ENCODE data around the gene MTA1.
A peak's percentile ranks its signal among the peaks of the same experiment; 100 is the strongest.

Gene MTA1

DNA sequence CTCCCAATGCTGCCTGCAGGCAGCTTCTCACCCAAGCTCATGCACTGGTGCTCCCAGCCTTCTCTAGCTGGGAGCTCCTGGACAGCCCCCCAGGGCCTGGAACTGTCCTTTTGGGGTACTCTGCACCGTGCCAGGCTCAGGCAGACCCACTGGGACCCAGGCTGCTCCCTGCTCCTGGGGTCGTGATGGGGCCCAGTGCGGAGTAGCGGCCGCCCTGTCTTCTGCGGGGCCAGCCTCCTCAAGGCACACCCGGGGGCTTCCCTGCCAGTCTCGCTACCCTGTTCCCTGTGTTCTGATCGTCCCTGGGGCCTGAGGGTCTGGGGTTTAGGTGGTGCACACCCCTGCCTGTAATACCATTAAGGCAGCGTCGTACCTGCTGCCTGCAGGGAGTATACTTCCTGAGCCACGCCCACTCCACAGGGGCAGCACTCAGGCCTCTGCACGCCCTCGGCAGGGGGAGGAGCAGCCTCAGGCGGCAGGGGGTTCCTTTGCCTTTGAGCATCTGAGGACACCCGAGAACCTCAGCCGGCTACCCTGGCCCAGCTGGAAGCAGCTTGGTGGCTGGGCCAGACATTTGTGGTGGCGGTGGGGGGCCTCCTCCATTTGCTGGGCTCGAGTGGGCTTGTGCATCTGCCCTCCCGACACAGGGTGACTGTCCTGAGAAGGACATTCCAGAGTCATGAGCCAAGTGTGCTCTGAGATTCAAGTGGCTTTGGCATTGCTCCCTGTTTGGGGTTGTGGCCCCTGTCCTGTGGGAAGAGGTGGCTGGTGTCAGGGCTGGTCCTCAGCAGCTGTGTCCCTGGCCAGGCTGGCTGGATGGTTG, 45.8 kb downstream of the MTA1 start:
- peak; percentile 68 for DNase-seq (ENCODE audit: low spot score)

DNA sequence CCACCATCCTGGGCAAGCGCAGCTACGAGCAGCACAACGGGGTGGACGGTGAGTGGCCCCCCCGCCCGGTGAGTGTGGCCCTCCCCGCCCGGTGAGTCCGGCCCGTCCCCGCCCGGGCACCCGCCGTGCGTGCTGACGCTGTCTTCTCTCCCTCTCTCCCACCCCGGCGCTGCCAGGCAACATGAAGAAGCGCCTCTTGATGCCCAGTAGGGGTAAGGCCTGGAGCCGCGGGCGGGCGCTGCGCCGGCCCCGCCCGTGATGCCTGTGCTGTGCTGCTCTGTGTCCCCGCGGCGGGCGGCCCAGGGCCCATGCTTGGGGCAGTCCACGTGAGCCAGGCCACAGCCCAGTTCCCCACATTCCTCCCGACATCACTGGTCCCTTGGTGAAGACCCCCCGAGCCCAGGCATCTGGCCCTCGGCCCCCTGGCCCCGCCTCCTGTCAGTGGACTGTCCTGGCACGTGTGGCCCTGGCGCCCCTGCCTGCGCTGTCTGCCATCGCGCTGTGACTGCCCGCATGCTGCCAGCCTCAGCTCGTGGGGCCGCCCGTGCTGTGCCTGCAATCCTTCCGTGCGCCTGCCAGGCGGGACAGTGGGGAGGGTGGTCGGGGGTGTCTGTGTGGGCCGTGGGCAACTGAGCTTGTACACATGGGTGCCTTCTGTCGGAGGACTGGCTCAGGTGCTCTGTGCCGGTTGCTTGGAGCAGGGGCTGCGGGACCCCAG, 47.1 kb downstream of the MTA1 start:
- no peak for DNase-seq (ENCODE audit: low spot score)

DNA sequence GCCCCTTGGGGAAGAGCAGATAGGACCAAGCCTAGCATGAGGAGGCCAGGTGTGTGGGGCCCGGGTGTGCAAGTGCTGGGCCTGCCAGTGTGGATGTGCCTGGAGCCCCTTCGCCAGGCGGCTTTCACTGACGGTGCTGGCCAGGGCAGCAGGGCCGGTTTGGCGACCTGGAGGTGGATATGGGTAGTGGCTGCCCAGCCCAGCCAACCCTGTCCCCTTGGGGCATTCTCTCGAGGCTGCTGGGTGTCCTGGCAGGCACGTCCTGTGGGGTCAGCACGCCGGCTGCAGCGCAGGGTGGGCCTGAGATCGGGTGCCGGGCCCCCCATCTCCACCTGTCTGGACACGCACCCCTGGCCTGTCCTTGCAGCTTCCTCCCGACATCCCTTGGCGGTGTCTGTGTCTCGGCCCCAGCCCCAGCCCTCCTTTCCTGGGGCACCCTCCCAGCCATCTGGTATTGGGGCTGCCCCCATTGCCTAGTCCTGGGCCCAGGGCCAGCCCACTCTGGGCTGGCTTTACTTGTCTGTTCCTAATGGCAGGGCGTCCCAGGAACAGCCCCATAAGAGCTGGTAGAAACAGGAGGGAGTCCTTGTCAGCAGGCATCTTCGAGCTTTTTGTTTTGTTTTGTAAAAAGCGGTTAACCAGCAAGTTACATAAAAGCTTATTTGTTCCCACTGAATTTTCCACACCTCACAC, 47.8 kb downstream of the MTA1 start:
- no peak for DNase-seq (ENCODE audit: low spot score)

DNA sequence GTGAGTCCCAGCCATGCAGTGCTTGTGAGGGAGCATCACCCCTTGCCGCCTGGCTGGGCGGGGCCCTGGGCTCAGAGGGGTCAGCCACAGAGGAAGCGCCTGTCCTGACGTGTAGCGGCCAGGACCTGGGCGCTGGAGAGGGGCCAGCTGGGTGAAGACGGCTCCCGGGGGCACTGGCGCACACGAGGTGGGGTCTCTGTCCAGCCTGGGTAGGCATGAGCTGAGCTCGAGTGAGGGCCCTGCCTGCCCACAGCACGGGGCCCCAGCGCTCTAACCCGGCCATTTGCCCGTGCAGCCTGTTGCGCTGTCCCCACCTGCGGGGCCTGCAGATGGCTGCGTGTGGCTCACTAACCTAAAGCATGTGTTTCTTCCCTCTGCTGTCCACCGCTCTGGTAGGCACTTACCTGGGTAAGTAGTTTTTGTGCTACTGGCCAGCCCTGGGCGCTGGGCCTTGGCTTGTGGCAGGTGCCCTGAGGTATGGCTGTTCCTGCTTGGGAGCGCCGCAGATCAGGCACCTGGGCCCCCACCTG, 48.4 kb downstream of the MTA1 start:
- DNase-seq (ENCODE audit: low spot score) = no peak

DNA sequence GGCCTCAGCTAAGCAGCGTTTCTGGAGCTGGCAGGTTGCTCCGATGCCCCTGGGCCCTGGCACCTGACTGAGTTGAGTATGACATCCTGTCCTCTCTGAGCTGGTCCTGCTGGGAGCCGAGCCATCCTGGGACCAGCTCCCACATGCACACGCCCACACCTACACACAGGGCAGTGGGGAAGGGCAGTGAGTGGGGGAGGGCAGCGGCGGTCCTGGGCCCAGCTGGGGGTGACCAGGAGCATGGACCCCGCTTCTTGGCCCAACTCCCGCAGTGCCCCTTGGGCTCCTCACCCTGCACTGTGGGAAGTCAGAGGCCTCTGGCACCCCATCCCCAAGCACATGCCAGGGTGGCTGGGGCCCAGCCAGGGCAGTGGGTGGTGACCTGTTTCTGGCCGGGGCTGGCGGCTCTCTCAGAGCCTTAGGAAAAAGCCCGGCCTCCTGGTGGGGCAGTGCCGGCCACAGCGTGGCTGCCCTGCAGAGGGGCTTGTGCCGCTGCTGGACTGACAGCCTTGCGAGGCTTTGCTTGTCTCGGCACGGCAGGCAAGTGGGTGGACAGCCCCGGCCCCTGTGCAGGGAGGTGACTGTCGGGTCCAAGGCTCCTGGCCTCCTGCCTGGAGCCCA, 49.1 kb downstream of the MTA1 start:
- DNase-seq (ENCODE audit: low spot score) = no peak

DNA sequence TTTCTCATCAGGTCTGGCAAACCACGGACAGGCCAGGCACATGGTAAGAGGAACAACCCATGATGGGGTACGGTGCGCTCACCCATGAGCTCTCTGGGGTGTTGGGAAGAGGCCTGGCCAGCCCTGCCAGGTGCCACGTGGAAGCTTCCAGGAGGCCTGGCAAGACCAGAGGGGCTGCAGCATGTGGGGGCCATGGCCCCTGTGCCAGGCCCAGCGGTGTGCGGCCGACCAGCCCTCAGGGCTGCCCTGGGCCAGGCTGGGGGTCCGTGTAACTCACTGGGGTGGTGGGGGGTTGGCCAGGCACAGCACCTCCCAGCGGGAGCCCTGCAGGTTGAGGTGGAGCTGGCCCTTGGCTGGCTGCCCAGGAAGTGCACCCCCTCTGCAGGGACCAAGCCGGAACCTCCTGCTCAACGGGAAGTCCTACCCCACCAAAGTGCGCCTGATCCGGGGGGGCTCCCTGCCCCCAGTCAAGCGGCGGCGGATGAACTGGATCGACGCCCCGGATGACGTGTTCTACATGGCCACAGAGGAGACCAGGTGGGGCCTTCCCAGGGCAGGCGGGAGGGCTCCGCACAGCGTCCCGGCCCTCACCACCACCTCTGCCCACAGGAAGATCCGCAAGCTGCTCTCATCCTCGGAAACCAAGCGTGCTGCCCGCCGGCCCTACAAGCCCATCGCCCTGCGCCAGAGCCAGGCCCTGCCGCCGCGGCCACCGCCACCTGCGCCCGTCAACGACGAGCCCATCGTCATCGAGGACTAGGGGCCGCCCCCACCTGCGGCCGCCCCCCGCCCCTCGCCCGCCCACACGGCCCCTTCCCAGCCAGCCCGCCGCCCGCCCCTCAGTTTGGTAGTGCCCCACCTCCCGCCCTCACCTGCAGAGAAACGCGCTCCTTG, 50.1 kb downstream of the MTA1 start:
- DNase-seq (ENCODE audit: low spot score) = no peak

DNA sequence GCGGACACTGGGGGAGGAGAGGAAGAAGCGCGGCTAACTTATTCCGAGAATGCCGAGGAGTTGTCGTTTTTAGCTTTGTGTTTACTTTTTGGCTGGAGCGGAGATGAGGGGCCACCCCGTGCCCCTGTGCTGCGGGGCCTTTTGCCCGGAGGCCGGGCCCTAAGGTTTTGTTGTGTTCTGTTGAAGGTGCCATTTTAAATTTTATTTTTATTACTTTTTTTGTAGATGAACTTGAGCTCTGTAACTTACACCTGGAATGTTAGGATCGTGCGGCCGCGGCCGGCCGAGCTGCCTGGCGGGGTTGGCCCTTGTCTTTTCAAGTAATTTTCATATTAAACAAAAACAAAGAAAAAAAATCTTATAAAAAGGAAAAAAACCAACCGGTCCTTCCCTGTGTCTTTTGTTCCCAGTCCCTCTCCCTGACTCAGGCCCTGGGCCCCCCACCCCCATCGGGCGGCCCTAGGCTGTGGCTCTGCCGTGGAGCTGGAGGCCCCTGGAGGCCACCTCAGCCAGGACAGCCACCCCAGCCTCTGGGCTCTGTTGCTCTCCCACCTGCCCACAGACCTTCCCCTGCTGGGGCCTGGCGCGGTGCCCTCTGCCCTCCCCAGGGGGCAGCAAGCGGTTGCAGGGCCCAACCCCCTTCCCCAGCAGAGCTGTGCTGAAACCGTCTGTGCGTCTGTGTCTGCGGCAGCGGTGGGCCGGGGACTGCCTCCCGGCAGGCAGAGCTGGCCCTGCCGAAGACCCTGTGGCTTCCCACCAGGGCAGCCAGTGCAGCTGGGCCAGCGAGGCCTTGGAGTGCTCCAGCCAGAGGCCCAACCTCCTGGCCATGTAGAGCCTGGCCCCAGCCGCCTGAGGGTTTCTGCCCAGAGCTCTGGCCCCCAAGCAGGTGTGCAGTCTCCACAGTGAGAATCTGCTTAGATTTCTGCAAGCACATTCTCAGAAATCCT, 51.0 kb downstream of the MTA1 start:
- no peak for DNase-seq (ENCODE audit: low spot score)

DNA sequence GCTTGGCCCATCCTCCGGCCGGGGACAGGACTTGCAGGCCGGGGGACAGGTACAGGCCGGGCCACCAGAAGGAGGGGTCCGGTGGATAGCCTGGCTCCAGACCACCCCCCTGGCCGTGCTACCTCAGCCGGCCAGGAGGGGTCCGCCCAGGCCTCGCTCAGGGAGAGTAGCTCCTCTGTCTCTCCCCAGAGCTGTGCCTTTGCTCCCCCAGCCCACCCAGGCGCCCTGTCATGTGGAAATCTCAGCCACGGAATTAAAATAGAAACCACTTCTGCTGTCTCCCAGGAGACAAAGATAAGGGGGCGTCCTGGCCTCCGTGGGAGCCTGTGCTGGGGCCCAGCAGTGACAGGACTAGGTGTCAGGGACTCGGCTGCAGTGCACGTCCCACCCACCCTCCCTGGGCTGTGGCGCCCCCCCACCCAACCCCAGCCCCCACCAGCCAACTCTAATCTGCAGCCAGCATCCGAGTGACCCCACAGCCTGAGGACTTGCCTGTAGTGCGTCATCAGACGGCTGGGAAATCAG, 51.7 kb downstream of the MTA1 start:
- no peak for DNase-seq (ENCODE audit: low spot score)

DNA sequence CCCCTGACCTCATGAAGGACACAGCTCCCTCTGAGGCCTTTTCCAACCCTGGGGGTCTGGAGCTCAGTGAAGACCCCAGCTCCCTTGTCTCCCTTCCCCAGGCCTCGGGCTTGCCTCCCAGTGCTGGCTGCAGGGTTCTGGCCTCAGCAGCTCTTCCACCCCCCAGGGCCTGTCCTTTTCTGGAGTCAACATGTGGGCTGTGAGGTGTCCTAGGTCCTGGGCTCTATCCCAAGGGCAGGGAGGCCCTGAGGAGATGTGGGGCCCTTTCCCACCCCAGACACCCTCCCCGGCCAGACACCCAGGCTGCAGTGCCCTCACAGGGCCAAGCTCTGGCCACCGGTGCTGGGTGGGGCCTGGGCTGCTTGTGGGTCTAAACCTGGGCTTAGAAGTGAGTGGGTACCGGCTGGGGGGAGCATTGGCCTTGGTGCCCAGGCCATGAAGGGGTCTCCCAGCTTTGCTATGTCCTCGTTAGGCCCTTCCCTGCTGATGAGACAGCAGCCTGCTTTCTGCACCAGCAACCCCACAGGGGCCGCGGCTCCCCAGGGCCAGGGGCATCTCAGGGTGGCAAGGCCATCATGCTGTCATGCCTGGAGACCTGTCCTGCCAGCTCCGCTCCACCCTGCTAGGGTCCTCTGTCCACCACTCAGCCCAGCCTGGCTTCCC, 52.3 kb downstream of the MTA1 start:
- no peak for DNase-seq (ENCODE audit: low spot score)

DNA sequence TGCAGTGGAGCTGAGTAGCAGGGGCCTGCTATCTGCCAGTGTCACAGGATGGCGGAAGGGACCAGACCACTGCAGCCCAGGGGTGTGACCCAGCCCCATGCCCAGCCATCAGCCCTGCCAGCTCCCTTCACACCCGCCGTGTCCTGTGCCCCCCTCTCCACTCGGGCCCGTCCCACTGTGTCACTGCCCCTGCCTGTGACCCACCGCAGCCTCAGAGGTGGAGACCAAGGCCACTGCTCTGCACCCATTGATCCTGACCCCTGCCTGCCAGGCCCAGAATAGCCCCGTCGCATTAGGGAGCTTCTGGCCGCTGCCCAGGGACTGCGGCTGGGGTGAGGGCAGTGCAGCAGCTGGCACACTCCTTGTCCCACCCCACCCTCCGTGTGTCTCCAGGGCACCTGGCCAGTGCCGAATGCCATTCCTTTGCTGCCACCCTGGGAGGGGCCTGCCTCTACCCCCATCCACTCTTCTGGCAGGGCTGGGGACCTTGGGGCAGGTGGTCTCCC, 52.9 kb downstream of the MTA1 start:
- no peak for DNase-seq (ENCODE audit: low spot score)

DNA sequence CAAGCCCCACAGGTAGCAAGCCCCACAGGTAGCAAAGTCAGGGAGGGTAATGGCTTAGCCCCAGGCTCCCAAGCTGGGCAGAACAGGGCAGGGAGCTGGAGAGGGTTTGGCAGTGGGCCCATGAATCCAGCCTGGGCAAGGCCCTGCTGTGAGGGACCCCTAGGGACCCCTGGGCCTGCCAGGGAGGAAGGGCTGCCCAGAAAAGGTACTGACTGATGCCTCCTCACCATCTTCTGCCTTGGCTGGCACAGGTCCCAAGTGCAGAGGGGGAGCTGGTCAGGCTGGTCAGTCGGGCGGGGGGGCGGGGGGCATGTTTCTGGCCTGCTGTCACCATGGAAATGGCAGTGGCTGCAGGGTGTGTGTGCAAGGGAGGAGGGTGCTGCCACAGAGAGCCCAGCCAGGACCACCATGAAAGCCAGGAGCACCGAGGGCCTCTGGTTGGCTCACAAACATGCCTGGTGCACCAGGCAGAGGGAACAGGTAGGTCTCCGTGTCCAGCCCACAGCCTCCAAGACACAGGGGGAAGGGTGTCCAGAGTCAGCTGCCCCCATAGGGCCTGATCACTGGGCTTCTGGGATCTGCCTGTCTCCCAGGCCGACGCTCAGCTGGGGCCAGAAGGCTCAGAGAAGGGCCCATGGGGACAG, 53.5 kb downstream of the MTA1 start:
- DNase-seq (ENCODE audit: low spot score) = peak; percentile 65

DNA sequence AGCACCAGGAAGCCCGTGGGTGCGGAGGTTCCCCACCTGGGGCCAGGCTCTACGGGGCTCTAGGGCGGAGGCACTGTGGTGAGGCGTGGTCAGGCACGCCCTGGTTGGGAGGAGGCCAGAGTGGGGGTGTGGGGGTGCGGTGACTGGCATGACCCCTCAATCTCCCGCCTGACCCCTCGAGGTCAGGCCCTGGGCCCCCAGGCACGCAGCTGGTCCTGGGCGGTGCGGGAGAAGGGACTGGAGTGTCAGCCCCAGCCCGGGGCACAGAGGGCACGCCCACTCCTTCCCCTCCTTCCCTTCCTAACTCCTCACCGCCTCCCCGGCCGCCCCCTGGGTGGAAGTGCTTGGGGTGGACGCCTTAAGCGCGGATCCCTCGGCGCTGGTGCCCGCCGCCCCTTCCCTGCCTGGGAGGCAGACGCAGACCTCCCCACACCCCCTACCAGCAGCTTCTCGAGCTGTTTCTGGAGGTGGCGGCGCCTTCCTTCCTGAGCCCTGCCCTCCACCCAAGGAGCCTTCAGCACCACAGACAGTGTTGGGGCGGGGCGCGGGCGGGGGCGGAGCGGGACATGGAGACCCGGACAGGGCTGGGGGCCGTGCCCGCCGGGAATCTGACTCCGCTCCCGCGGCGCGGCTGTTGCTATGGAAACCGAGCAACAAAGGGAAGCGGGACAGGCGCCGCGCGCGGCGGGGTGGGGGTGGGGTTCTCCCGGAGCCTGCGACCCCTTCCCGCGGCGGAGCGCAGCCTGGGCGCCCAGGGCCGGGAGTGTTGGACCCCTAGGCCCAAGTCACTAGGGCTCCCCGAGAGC, 54.3 kb downstream of the MTA1 start:
- peak; percentile 94 for DNase-seq (ENCODE audit: low spot score)

DNA sequence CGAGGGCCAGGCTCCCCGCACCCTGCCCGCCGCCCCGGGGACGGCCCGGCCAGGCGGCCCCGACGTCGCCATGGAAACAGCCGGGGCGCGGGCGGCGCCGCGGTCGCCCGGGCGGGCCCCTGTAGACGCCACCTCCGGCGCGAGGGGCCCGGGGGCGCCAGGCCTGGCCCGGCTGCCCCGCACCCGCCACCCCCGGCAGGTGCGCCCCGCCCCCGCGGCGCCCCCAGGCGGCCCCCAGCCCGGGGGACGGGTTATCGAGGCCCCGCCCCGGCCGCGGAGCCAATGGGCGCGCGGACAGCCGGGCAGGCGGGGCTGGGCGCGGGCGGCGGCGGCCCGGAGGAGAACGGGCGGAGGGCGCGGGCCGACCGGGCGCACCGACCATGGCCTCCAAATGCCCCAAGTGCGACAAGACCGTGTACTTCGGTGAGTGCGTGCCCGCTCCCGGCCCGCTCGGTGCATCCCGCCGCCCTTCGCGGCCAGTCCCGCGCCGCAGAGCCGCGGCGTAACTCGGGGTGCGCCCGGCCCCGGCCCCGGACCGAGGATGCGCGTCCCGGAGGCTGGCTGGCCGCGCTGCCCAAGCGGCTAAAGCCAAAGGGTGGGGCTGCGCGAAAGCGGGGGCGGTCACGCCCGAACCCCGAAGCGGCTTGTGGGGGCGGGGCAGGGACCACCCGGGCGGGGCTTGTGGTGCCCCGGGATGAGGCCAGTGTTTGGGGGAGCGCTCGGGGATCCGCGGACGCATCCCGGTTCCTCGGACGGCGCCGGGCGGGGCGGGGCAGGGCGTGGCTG, 55.0 kb downstream of the MTA1 start, which contains the start of gene CRIP2:
TSS of gene CRIP2 (plus strand) at position 339 of the 786 bp plus-strand sequence. CDS start at position 381, 42 bp downstream.
- DNase-seq (ENCODE audit: low spot score) = peak; percentile 92

DNA sequence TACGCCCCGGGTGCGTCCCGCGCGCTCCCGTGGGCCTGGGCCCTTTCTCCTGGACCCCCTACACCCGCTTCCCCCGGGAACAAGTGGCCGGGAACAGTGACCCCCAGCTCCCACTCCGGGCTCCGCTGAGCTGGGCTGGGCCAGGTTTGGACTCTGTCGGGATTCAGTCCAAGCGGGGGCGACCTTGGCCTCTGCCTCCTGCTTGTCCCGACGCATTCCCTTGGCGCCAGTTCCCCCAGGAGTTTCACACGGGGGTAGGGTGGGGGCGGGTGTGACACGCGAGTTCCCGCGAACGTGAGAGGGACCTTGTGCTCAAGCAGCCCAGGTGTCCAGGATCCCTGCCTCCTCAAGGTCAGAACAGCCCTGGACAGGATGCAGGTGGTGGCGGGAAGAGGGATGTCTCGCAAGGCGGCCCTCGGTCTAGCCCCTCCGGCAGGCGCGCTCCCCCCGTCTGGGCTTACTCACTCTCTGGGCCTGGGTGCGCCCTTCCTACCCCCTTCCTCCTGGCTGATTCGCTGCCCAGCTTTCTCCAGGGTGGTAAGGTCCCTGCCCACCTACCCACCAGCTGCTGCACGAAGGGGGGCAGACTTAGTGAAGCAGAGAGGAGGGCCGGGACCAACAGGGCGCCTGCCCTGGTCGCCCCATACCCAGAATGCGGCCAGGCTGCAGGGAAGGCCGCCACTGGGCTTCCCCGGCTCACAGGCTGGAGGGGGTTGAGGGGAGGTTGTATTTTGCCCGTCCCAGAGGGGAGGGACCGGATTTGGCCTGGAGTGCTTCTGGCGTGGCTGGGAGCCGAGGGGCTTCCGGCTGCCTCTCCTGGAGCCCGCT, 55.9 kb downstream of the MTA1 start:
- DNase-seq (ENCODE audit: low spot score) = peak; percentile 78

DNA sequence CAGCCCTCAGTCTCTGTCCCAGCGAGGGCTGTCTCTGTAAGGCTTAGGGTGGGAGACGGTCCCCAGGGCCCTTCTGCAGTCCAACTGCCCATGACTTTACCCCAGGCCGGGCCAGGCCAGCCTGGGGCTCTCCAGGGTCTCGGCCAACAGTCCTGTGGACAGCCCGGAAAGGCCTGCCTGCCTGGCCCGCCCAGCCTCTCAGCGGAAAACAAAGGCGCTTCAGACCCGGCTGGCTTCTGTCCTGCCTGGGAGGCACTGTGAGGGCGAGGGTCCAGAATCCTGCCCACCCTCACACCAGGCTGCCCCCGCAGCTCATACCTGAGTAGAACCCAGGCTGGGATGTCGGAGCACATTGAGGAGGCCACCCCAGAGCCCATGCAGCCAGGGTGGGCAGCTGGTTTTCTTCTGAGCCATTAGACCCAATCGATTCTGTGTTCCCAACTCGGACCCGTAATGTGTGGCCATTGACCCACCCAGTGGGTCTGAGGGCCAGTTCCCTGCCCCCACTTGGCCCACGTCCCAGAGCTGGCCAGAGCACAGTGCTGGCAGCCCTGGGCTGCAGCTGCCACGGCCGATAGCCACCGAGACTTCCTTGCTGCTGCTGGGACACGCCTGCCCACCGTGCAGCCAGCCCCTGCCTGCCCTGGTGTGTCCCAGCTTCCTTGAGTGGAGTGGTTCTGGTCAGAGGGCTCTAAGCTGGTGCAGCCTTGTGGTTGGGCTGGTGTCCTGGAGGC, 56.6 kb downstream of the MTA1 start:
- DNase-seq (ENCODE audit: low spot score) = peak; percentile 78
